ENCODE measurements around the gene PRM3. TPM values are rescaled to one million over a fixed set of nuclear protein-coding genes. Genes with fewer than 3 reads are reported as not detected.
A peak's percentile ranks its signal among the peaks of the same experiment; 100 is the strongest.
"Not testable (repeated sequence)": the region's sequence is repeated elsewhere in the genome, so short reads cannot be mapped to it uniquely, and the experiment has no call there.

PRM3 gene
- total RNA-seq, 1 experiment from 2014 or later: not detected

DNA sequence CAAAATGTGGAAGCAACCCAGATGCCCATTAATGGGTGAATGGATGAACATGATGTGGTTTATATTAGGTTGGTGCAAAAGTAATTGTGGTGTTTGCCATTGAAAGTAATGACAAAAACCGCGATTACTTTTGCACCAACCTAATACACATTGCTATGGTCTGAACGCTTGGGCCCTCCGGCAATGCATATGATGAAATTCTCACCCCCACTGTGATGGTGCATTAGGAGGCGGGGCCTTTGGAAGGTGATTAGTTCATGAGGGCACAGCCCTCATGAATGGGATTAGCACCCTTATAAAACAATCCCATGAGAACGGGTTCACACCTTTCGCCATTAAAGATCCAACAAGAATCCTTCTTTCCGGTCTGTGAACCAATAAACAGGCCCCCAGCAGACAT lies 33.0 kb upstream of the PRM3 start:
- DNase-seq (ENCODE audit: low read depth): no peak

DNA sequence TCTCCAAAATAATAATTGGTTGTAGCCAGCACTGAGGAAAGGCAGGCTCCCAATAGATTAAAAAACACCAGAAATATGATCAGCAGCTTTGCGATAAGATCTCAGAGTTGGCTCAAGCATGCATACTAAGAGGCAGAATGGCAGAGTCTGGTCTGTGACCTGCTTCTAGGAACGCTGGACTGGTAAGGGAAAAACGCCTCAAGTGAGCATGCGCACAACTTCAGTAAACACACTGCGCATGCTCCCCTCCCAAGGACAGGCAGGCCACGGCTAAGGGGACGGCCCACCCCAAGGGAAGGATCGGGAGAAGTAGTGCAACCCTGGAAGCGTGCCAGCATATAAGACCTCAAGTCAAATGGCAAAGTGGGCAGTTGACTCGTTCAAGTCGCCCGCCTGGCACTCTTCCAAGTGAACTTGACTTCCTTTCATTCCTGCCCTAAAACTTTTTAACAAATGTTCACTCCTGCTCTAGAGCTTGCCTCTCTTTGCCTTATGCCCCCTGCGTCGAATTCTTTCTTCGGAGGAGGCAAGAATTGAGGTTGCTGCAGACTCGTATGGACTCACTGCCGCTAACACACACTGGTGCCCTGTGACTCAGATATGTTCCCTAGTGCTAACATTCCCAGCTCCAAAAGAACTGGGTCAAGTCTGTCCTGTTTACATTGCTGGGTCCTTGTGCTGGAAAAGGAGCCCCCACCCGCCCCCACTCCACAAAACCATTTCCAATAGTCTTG lies 30.1 kb upstream of the PRM3 start:
- peak; percentile 33 for DNase-seq (ENCODE audit: low read depth)

DNA sequence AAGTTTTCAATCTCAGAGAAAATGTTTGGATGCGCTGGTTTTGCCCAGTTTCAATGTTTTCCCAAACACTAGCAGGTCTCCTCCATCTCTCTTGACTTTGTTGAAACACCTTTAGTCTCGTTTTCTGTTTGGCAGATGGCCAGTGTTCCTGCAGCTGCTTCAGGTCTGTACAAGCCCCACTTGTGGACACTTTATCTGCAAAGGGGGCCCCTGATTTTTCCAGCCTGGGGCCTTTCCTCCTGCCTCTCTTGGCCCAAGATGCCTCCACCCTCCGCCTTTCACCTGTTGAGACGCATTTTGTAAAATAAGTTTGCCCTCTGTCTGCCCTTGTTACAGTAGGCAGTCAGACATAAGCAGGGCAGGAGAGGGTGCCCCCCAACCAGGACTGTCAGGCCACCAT lies 29.5 kb upstream of the PRM3 start:
- no peak for DNase-seq (ENCODE audit: low read depth)

DNA sequence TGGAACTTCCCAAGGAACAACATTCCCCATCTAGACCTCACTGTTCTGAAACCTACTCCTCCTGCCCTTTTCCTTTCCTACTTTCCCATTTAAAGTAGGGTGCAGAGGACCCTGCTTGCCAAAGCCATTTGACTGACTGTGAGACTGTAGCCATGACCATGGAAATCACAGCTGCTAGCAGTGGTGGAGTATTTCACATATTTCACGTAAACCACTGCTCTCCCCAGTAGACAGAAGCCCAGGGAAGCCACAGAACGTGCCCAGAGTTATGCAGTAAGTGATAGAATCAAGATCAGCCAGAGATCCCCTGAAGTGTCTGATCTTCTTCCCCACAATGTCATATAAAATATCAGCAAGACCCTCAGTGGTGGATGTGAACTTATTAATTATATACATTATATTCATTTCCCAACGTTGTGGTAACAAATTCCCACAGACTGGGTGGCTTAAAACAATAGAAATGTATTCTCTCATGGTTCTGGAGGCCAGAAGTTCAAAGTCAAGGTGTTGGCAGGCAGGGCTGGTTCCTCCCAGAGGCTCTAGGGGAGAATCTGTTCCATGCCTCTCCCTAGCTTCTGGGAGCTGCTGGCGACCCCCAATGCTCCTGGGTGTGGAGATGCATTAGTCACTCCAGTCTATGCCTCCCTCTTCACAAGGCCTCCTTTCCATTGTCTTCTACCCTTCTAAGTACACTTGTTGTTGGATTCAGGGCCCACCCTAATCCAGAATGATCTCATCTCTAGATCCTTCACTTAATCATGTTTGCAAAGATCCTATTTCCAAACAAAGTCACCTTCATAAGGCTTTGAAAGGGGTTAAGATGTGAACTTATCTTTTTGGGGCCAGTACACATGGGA lies 28.4 kb upstream of the PRM3 start:
- no peak for DNase-seq (ENCODE audit: low read depth)

DNA sequence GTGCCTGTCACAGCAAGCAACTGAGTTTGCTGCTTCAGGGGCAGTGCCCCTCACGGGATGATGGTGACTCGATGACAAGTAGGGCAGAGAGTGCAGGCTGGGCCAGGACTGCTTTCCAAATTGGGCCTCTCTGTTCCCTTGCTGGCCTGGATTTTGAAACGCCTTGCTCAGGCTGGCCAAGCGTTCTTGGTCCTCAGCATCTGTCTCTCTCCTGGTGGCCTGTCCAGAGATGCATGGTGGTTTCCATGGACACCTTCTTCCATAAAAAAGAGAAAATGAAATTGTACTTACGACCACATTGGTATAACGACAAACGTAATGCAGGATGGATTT lies 27.1 kb upstream of the PRM3 start:
- DNase-seq (ENCODE audit: low read depth): no peak

DNA sequence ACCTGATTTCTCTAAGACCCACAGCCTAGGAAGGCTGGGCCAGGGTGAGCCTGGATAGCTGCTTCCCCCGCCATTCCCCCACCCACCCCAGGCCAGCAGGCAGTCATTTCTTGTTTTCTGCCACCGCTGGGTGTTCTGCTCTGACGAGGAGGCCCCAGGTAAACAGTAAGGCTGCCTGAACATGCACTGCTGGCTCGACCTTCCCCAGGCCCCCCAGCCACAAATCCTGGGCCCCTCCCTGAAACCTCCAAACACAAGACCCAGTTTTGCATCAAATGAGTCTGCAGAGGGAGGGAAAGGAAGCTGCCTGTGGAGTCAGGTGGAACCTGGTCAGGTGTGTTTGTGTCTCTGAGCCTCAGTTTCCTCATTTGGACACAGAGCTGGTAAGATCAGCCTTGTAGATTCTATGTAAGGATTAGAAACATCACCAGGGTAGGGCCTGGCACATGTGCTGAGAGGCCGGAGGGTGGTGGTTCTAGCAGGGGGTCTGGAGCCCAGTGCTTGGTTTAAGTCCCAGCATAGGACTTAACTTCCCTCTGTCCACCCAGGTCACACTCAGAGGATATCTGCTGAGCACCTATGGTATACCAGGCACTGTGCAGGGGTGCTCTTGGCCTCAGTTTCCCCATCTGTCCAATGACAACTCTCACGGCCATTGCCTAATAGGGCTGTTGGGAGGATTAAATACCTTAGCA lies 26.6 kb upstream of the PRM3 start:
- DNase-seq (ENCODE audit: low read depth): no peak

DNA sequence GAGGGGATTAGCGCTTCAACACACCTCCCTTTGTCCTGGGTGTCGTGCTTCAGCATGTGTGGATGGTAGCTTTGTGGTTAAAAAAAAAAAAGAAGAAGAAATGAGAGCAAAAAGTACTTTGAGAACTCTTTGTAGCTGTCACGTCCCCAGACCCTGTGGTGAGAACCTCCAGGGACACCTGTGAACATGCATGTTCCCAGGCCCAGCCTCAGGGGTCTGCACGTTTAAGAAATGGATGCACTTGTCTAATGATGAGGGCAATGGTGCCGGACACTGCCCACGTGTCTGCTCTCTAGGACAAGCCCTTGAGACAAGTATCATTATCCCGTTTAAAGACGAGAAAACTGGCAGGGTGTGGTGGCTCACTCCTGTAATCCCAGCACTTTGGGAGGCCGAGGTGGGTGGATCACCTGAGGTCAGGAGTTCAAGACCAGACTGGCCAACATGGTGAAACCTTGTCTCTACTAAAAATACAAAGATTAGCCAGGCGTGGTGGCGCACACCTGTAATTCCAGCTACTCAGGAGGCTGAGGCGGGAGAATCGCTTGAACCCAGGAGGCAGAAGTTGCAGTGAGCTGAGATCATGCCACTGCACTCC lies 25.6 kb upstream of the PRM3 start:
- DNase-seq (ENCODE audit: low read depth): not testable (repeated sequence)

DNA sequence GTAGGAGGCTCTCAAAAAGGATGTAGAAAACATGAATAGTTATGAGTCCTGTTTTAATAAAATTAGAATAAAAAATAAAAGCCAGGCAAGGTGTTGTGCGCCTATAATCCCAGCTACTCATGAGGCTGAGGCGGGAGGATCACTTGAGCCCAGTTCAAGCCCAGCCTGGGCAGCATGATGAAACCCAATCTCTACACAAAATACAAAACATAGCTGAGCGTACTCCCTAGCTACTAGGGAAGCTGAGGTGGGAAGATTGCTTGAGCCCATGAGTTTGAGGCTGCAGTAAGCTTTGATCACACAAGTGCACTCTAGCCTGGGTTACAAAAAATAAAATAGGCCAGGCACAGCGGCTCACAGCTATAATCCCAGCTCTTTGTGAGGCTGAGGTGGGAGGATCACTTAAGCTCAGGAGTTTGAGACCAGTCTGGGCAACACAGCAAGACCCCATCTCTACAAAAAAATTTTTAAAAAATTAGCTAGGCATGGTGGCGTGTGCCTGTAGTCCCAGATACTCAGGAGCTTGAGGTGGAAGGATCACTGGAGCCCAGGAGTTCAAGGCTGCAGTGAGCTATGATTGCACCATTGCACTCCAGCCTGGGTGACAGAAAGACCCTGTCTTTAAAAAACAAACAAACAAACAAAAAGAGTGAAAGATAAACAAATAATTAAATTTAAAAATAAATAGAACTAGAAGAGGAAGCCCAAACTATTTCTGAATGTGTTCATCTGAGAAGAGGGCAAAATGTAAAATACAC lies 24.9 kb upstream of the PRM3 start:
- DNase-seq (ENCODE audit: low read depth): no peak

DNA sequence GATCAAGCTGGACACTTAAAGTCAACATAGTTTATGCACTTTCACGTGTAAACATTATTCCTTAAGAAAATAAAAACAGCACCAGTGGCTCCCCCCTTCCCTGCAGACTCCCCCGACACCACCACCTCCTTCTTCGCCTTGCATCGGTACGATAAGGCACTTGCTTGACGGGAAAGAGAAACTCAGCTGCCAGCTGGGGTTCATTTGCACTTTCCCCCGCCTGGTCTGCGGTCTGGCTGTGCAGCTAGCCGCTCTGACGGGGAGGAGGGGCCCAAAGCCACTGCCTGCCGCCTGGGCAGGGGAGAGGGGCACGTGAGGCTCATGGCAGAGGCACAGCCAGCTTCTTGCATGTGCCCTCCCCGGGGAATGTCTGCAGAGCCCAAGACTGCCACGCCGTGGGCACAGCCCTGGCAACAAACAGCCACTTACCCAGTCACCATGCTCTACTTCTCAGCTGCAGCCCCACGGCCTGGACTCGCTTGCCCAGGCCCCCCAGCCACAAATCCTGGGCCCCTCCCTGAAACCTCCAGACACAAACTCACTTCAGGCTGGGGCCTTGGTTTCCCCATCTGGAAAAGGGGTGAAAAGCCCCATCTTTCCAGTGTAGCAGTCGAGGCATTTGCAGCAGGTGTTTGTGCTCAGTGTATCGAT lies 24.2 kb upstream of the PRM3 start:
- DNase-seq (ENCODE audit: low read depth): peak; percentile 66

DNA sequence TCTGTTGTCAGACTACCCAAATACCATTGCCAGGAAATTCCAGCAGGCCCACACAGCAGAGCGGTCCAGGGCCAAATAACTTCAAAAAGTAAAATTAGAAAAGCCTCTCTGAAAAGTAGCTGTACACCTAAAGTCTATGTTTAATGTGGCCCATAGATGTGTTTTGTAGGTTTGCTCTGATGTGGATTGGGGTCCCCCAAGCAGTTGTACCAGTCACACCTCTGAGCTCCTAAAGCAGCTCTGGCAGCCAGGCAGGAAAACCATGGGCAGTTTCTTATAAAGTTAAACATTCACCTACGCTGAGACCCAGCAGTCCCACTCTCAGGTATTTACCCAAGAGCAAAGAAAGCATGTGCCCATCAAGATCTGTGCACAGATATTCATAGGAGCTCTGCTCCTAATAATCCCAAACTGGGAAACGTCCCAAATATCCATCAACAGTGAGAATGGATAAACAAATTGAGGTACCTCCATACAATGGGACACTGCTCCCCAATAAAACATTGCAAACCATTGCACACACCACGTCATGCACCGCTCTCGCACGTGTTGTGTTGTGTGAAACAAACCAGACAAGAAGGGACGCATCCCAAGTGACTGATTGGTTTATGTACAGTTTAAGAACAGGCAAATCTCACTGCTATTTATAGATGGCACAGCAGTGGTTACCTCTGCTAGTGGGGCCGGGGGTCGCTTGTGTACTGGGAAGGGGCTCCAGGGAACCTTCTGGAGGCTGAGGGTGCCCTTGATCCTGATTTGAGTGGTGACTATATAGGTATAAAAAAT lies 23.5 kb upstream of the PRM3 start:
- DNase-seq (ENCODE audit: low read depth): no peak

DNA sequence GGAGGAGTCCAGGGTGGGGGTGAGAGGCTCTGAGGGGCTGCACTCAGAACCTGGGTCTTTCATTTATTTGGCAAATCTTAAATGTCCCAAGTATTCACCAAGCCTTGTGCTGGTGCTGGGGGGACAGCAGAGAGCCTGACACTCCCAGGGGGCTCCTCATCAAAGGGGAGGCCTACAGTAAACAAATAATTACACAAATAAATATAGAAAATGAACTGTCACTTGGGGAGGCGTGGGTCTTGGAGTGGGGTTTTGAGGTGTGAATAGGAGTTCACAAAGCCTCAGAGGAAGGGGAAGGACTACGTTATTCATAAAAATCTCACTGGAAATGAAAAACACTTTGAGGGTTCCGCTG lies 22.9 kb upstream of the PRM3 start:
- no peak for DNase-seq (ENCODE audit: low read depth)

DNA sequence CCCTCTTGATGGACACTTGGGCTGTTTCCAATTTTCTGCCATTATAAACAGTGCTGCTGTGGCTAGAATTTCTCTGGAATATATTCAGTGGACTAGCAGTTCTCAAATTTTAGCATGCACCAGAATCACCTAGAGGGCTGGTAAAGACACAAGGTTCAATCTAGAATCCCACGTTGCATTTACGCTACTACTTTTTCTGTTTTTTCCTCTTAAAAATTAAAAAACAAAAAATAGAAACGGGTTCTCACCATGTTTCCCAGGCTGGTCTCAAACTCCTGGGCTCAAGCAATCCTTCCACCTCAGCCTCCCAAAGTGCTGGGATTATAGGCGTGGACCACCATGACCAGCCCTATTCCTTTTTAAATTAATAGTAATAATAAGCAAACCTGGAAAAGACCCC lies 22.2 kb upstream of the PRM3 start:
- no peak for DNase-seq (ENCODE audit: low read depth)

DNA sequence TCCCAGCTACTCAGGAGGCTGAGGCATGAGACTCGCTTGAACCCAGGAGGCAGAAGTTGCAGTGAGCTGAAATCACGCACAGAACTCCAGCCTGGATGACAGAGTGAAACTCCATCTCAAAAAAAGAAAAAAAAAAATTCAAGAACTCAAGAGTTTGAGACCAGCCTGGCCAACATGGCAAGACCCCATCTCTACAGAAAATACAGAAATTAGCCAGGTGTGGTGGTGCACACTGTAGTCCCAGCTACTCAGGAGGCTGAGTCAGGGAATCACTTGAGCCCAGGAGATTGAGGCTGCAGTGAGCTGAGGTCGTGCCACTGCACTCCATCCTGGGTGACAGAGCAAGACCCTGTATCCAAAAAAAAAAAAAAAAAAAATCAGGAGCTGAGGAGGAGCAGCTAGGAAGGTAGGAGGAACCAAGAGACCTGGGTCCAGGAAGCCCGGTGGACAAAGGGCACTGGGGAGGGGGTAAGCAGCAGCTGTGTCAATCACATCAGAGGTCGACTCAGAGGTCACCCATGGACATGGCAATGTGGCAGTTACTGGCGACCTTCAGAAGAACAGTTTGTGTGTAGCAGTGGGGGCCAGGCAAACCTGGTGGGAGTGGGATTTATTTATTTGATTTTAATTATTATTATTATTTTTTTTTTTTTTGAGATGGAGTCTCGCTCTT lies 18.8 kb upstream of the PRM3 start:
- DNase-seq (ENCODE audit: low read depth): no peak

DNA sequence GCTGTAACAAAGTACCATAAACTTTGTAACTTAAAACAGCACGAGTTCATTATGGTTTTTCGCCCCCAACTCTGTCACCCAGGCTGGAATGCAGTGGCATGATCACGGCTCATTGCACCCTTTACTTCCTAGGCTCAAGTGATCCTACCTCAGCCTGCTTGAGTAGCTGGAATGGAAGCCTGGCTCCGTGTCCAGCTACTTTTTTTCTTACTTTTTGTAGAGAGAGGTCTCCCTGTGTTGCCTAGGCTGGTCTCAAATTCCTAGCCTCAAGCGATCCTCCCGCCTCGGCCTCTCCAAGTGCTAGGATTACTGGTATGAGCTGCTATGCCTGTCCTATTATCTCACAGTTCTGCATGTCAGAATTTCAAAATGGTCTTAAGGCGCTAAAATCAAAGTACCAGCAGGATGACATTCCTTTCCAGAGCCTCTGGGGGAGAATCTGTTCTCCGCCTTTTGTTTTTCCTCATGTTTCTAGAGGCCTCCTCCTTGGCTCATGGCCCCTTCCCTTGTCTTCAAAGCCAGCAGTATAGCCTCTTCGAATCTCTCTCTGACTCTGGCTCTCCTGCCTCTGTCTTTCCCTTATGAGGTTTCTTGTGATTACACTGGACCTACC lies 17.8 kb upstream of the PRM3 start:
- DNase-seq (ENCODE audit: low read depth): no peak

DNA sequence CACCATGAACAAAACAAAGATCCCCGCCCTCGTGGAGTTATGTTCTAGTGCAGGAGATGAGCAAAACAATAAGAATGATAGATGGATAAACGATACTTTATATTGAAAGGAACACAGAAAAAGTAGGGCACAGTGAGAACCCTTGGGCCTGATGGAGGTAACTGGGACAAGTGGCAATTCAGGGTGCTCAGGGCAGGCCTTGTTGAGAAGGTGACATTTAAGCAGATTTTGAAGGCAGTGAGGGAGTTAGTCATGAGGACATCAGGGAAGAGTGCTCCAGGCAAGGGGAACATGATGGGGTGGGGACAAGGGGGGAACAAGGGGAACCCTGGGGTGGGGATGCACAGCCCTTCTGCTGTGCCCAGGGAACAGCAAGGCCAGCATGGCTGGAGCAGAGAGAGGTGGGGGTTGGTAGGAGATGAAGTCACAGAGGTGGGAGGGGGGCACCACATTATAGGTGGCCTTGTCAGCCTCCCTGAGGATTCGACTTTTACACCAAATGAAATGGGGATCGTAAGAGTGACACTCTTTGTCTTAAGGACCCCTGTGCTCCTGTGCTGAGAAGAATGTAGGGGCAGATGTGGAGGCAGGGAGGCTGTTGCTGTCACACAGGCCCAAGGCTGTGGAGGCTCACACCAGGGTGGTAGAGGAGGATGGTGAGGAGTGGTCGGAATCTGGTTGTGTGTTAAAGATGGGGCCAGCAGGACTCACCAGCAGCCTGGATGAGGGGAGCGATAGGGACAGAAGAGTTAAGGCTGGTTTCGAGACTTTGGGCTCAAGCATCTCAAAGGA lies 16.9 kb upstream of the PRM3 start:
- DNase-seq (ENCODE audit: low read depth): no peak

DNA sequence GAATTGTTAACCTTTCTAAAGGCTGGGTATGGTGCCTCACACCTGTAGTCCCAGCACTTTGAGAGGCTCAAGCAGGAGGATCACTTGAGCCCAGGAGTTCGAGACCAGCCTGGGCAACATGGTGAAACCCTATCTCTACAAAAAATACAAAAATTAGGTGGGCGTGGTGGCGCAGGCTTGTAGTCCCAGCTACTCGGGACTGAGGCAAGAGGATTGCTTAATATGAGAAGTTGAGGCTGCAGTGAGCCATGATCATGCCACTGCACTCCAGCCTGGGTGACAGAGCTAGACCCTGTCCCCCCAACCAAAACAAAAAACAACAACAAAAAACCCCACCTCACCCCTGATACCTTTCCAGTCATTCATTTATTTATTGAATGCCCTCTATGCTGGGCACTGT lies 16.3 kb upstream of the PRM3 start:
- DNase-seq (ENCODE audit: low read depth): not testable (repeated sequence)

DNA sequence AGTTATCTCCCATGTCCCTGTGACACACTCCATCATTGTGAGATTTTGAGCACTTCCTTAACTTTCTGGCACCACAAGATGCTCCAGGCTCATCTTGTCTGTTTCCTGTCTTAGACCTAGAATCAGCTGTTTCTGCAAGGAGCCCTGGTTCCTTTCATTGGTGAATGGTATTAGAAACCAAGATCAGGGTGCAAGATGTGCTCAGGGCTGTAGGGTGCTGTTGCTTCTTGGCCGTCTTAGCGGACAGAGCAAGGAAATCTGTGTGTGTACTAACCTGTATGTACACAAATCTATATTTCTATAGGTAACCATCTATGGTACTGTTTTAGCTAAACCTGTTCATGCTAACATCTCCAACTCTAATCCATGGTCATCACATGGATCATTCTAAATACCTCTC lies 15.8 kb upstream of the PRM3 start:
- DNase-seq (ENCODE audit: low read depth): no peak

DNA sequence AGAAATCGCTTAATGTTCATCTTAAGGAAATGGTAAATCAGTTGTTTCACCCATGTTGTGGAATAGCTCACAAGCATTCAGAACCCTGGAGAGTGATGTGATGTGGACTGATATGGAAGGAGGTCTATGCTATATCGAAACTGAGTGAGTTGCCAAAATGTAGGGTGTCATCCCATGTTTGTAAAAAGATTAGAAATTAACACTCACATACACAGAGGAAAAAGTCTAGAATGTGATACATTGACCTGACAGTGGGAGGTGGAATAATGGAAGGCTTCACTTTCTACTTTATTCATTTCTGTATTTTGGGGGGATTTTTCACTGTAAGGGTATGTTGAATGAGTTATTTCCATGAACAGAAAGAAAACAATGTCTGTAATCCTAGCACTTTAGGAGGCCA lies 12.4 kb upstream of the PRM3 start:
- no peak for DNase-seq (ENCODE audit: low read depth)

DNA sequence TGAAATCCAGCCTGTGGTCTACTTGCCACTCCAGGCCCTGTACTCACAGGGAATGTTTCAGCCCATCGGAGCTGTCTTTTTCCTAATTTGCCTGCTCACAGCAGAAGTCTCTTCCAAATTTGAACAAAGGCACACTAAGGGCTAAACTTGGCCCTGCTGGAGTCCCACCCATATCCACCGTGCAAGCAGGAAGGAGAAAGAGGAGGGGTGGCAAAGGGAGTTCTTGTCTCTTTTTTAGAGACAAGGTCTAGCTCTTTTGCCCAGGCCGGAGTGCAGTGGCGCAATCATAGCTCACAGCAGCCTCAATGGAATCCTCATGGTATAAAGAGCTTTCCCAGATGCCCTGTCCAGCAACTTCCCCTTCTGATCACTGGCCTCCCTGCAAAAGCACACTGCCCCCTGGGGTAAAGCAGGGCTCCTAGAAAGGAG lies 10.4 kb upstream of the PRM3 start:
- no peak for DNase-seq (ENCODE audit: low read depth)
